Smooth muscle cell (in vitro differentiated cells): ENCODE data around the gene ASB10. TPM values are rescaled to one million over a fixed set of nuclear protein-coding genes. Genes with fewer than 3 reads are reported as not detected.
A peak's percentile ranks its signal among the peaks of the same experiment; 100 is the strongest.

Experiments used
- DNase-seq: peaks from one replicate; lab custom pipeline; 2025; ENCODE audit not compliant: unreplicated experiment; lab: John Stamatoyannopoulos, UW
- H2AFZ ChIP-seq: fragments of 200-600 bp; sonication (generic); 2 replicates; pipeline ENCODE4 v1.6.0; 2016; ENCODE audit warnings: antibody characterized with exemption, low read depth, mild to moderate bottlenecking
- H3F3A ChIP-seq: fragments of 200-600 bp; sonication (generic); 2 replicates; pipeline ENCODE4 v1.6.0; 2017; ENCODE audit warnings: antibody characterized with exemption, low read depth
- H3K27ac ChIP-seq: fragments of 200-600 bp; sonication (generic); 2 replicates; pipeline ENCODE4 v1.5.1; 2016; ENCODE audit warnings: low read depth, mild to moderate bottlenecking
- H3K27me3 ChIP-seq: fragments of 200-600 bp; sonication (generic); 2 replicates; pipeline ENCODE4 v1.6.1; 2016; ENCODE audit warnings: low read depth, mild to moderate bottlenecking
- H3K36me3 ChIP-seq: fragments of 200-600 bp; sonication (generic); 2 replicates; pipeline ENCODE4 v1.5.1; 2016; ENCODE audit warnings: low read depth
- H3K4me1 ChIP-seq: fragments of 200-600 bp; sonication (generic); 2 replicates; pipeline ENCODE4 v1.5.1; 2016; ENCODE audit warnings: low read depth
- H3K4me2 ChIP-seq: fragments of 200-600 bp; sonication (generic); 2 replicates; pipeline ENCODE4 v1.6.0; 2016; ENCODE audit warnings: mild to moderate bottlenecking
- H3K4me3 ChIP-seq: fragments of 200-600 bp; sonication (generic); 2 replicates; pipeline ENCODE4 v1.5.1; 2016; ENCODE audit warnings: mild to moderate bottlenecking
- H3K79me2 ChIP-seq: fragments of 200-600 bp; sonication (generic); 2 replicates; pipeline ENCODE4 v1.6.0; 2016; ENCODE audit warnings: low read depth, mild to moderate bottlenecking
- H3K9ac ChIP-seq: fragments of 200-600 bp; sonication (generic); 2 replicates; pipeline ENCODE4 v1.6.0; 2016; ENCODE audit warnings: low read depth
- H3K9me3 ChIP-seq: fragments of 200-600 bp; sonication (generic); replicated peaks from 2 replicates; pipeline ENCODE4 v1.5.1; 2016; ENCODE audit warnings: low read depth
- H4K20me1 ChIP-seq: fragments of 200-600 bp; sonication (generic); 2 replicates; pipeline ENCODE4 v1.6.0; 2016; ENCODE audit warnings: low read depth
- WGBS: methylation state at CpG from one replicate; pipeline ENCODE4 v1.1.7; 2016; ENCODE audit warnings: low lambda C conversion rate; 5-methylcytosine and 5-hydroxymethylcytosine counted together
- polyA plus RNA-seq: library from polyadenylated mRNA; unstranded; fragments of >200 nt; fragmentation: Nextera tagmentation; extraction: Ambion mirVana; gene quantifications from 2 replicates; pipeline ENCODE4 v1.2.1, GENCODE V29; 2016
- total RNA-seq: library from RNA; depleted of rRNA; stranded (reverse); fragments of >200 nt; gene quantifications from 2 replicates; pipeline ENCODE4 v1.2.3, GENCODE V29; 2014
- TF ChIP-seq, protein P1 (sequence below): fragments of 200-600 bp; sonication (generic); IDR thresholded peaks from 2 replicates; pipeline ENCODE4 v1.5.1; 2017; ENCODE audit warnings: borderline replicate concordance, mild to moderate bottlenecking, antibody characterized with exemption; ENCODE audit not compliant: insufficient read depth, poor library complexity, severe bottlenecking

Gene ASB10
- total and polyA plus RNA-seq, 2 experiments from 2014 or later, result not detected

DNA sequence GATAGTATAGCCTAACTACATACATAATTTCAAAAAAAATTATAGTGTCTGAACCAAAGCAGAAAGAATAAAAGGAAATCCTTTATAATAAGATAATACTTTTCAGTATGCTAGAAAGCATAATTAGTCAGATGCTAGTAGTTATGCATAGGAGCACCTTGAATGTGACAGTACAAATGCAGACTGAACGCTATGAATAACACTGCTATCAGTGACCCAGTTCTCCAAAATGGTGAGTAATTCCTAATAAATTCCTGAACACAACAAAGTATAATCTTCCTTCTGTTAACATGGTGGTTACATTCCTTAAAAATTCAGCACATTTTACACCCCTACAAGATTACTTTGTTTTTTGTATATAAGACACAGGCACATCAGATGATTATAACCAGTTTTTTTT lies 44.0 kb upstream of the ASB10 start:
- H3K9ac ChIP-seq, result no peak overlapping the region
- H4K20me1 ChIP-seq, result peaks cover 29% of the 10 kb centered on the region
- TF ChIP-seq, protein P1, sequence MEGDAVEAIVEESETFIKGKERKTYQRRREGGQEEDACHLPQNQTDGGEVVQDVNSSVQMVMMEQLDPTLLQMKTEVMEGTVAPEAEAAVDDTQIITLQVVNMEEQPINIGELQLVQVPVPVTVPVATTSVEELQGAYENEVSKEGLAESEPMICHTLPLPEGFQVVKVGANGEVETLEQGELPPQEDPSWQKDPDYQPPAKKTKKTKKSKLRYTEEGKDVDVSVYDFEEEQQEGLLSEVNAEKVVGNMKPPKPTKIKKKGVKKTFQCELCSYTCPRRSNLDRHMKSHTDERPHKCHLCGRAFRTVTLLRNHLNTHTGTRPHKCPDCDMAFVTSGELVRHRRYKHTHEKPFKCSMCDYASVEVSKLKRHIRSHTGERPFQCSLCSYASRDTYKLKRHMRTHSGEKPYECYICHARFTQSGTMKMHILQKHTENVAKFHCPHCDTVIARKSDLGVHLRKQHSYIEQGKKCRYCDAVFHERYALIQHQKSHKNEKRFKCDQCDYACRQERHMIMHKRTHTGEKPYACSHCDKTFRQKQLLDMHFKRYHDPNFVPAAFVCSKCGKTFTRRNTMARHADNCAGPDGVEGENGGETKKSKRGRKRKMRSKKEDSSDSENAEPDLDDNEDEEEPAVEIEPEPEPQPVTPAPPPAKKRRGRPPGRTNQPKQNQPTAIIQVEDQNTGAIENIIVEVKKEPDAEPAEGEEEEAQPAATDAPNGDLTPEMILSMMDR, result no peak
- no peak overlapping the region for H3K4me3 ChIP-seq
- H3K4me2 ChIP-seq, result peak overlapping the region; percentile 85
- H3K36me3 ChIP-seq, result no peaks in the 10 kb centered on the region
- no peaks in the 10 kb centered on the region for H3K9me3 ChIP-seq
- H2AFZ ChIP-seq, result no peak overlapping the region
- H3K27ac ChIP-seq, result no peak overlapping the region
- no peak for DNase-seq
- H3K27me3 ChIP-seq, result no peaks in the 10 kb centered on the region
- peaks cover 27% of the 10 kb centered on the region for H3K4me1 ChIP-seq
- WGBS, result 18% methylated on average over 1 of the region's 1 CpG
- peaks cover 48% of the 10 kb centered on the region for H3K79me2 ChIP-seq
- no peaks in the 10 kb centered on the region for H3F3A ChIP-seq

DNA sequence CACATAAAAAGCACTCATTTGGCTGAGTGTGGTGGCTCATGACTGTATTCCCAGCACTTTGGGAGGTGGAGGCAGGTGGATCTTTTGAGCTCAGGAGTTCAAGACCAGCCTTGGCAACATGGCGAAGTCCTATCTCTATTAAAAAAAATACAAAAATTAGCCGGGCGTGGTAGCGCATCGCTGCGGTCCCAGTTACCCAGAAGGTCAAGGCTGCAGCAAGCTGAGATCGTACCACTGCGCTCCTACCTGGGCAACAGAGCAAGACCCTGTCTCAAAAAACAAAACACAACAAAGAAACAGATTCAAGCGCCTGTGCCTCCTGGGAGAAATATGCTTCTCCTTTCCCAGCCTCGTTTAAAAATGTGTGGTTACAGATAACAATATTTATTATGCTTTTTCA lies 42.2 kb upstream of the ASB10 start:
- H3K9me3 ChIP-seq, result no peaks in the 10 kb centered on the region
- no peak overlapping the region for H3K4me2 ChIP-seq
- H2AFZ ChIP-seq, result no peak overlapping the region
- no peaks in the 10 kb centered on the region for H3F3A ChIP-seq
- peaks cover 41% of the 10 kb centered on the region for H3K79me2 ChIP-seq
- no peaks in the 10 kb centered on the region for H3K36me3 ChIP-seq
- peaks cover 11% of the 10 kb centered on the region for H4K20me1 ChIP-seq
- no peak overlapping the region for H3K27ac ChIP-seq
- no peaks in the 10 kb centered on the region for H3K27me3 ChIP-seq
- H3K4me1 ChIP-seq, result peaks cover 31% of the 10 kb centered on the region
- no peak for DNase-seq
- no peak overlapping the region for H3K9ac ChIP-seq
- TF ChIP-seq, protein P1, result no peak
- no peak overlapping the region for H3K4me3 ChIP-seq
- 97% methylated on average over 10 of the region's 10 CpGs for WGBS

DNA sequence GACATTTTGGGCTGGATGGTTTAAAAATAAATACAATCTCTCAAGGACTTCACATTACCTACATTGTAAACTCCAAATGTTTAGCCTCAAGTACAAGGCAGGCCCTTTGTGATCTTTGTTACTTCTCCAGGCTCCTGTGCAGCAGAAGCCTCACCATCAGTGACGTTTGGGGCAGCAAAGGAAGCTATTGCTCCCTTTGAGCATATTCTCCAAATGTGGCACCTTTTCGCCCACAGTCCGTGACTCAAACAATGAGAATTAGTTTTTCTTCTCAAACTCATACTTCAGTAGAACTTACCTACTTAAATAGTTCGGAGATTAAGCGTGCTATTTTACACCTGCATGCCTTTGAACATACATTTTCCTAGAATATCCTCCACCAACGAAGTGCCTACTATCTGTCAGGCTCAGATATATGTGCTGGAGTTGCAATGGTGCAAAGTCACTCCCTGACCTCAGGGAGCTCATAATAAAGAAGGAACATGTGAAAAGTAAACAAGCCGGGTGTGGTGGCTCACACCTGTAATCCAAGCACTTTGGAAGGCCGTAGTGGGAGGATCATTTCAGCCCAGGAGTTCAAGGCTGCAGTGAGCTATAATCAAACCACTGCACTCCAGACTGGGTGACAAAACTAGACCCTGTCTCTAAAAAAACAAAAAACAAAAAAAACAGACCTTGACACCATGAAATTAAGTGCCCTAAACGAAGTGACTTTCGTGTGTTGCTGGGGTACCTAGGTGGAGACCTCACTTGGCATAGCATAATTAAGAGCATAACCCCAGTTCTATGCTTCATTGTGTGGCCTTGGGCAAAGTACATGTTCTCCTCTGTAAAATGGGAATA lies 41.2 kb upstream of the ASB10 start:
- Histone ChIP-seq H3F3A (no peaks in the 10 kb centered on the region), H3K27ac (peak overlapping the region; percentile 81), H3K4me1 (peaks cover 21% of the 10 kb centered on the region), H3K79me2 (peaks cover 31% of the 10 kb centered on the region), H3K4me3 (peak overlapping the region; percentile 72), H3K4me2 (peak overlapping the region; percentile 87), H3K9me3 (no peaks in the 10 kb centered on the region), H2AFZ (peak overlapping the region; percentile 90), H3K27me3 (no peaks in the 10 kb centered on the region), H3K36me3 (no peaks in the 10 kb centered on the region), H4K20me1 (peaks cover under 1% of the 10 kb centered on the region), H3K9ac (peak overlapping the region; percentile 56)
- WGBS, result 86% methylated on average over 10 of the region's 10 CpGs
- no peak for DNase-seq
- TF ChIP-seq, protein P1, result no peak
